ENCODE data around the gene RAB1B. TPM values are rescaled to one million over a fixed set of nuclear protein-coding genes. Genes with fewer than 3 reads are reported as not detected.
A peak's percentile ranks its signal among the peaks of the same experiment; 100 is the strongest.
"Not testable (repeated sequence)": the region's sequence is repeated elsewhere in the genome, so short reads cannot be mapped to it uniquely, and the experiment has no call there.

Gene RAB1B
- polyA plus RNA-seq, 1 donor, result 122 TPM

DNA sequence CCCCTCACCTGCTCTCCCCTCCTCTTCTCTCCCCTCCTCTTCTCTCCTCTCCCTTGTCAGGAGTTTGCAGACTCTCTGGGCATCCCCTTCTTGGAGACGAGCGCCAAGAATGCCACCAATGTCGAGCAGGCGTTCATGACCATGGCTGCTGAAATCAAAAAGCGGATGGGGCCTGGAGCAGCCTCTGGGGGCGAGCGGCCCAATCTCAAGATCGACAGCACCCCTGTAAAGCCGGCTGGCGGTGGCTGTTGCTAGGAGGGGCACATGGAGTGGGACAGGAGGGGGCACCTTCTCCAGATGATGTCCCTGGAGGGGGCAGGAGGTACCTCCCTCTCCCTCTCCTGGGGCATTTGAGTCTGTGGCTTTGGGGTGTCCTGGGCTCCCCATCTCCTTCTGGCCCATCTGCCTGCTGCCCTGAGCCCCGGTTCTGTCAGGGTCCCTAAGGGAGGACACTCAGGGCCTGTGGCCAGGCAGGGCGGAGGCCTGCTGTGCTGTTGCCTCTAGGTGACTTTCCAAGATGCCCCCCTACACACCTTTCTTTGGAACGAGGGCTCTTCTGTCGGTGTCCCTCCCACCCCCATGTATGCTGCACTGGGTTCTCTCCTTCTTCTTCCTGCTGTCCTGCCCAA, 7.7 kb downstream of the RAB1B start:
- no peak for DNase-seq
- H3K36me3 ChIP-seq (ENCODE audit: control insufficient read depth, insufficient read depth, low read length), result peaks cover 51% of the 10 kb centered on the region
- H3K27ac ChIP-seq (ENCODE audit: low read length), result no peak overlapping the region
- peaks cover 8% of the 10 kb centered on the region for H3K27me3 ChIP-seq (ENCODE audit: control insufficient read depth, insufficient read depth, low read length)
- H3K9me3 ChIP-seq (ENCODE audit: control insufficient read depth, low read depth, low read length), result no peaks in the 10 kb centered on the region
- no peak overlapping the region for H3K4me3 ChIP-seq (ENCODE audit: low read length)
- peaks cover 8% of the 10 kb centered on the region for H3K4me1 ChIP-seq (ENCODE audit: control insufficient read depth, insufficient read depth, low read length)
- no CpG with 5 or more reads among the region's 14 CpGs for WGBS (ENCODE audit: insufficient coverage, low lambda C conversion rate)

DNA sequence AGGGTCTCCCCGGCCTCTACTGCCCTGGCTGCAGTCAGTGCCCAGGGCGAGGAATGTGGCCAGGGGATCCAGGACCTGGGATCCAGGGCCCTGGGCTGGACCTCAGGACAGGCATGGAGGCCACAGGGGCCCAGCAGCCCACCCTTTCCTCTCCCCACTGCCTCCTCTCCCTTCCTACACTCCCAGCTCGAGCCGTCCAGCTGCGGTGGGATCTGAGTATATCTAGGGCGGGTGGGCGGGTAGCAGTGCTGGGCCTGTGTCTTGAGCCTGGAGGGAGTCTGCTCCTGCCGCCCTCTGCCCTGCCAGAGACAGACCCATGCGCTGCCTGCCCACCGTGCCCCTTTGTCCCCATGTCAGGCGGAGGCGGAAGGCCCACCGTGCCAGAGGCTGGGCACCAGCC, 8.2 kb downstream of the RAB1B start:
- peaks cover 49% of the 10 kb centered on the region for H3K36me3 ChIP-seq (ENCODE audit: control insufficient read depth, insufficient read depth, low read length)
- H3K4me1 ChIP-seq (ENCODE audit: control insufficient read depth, insufficient read depth, low read length); H3K9me3 ChIP-seq (ENCODE audit: control insufficient read depth, low read depth, low read length); H3K4me3 ChIP-seq (ENCODE audit: low read length); DNase-seq; H3K27me3 ChIP-seq (ENCODE audit: control insufficient read depth, insufficient read depth, low read length); H3K27ac ChIP-seq (ENCODE audit: low read length): not testable (repeated sequence)
- WGBS (ENCODE audit: insufficient coverage, low lambda C conversion rate), result no CpG with 5 or more reads among the region's 13 CpGs

DNA sequence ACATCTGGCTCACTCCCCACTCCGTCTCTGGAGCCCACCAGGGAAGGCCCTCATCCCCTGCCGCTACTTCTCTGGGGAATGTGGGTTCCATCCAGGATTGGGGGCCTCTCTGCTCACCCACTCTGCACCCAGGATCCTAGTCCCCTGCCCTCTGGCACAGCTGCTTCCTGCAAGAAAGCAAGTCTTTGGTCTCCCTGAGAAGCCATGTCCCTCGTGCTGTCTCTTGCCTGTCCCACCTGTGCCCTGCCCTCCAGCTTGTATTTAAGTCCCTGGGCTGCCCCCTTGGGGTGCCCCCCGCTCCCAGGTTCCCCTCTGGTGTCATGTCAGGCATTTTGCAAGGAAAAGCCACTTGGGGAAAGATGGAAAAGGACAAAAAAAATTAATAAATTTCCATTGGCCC, 8.6 kb downstream of the RAB1B start:
- H3K4me3 ChIP-seq (ENCODE audit: low read length); H3K27me3 ChIP-seq (ENCODE audit: control insufficient read depth, insufficient read depth, low read length); DNase-seq; H3K9me3 ChIP-seq (ENCODE audit: control insufficient read depth, low read depth, low read length); H3K4me1 ChIP-seq (ENCODE audit: control insufficient read depth, insufficient read depth, low read length); H3K27ac ChIP-seq (ENCODE audit: low read length): not testable (repeated sequence)
- H3K36me3 ChIP-seq (ENCODE audit: control insufficient read depth, insufficient read depth, low read length), result peaks cover 44% of the 10 kb centered on the region
- WGBS (ENCODE audit: insufficient coverage, low lambda C conversion rate), result no CpG with 5 or more reads among the region's 4 CpGs

DNA sequence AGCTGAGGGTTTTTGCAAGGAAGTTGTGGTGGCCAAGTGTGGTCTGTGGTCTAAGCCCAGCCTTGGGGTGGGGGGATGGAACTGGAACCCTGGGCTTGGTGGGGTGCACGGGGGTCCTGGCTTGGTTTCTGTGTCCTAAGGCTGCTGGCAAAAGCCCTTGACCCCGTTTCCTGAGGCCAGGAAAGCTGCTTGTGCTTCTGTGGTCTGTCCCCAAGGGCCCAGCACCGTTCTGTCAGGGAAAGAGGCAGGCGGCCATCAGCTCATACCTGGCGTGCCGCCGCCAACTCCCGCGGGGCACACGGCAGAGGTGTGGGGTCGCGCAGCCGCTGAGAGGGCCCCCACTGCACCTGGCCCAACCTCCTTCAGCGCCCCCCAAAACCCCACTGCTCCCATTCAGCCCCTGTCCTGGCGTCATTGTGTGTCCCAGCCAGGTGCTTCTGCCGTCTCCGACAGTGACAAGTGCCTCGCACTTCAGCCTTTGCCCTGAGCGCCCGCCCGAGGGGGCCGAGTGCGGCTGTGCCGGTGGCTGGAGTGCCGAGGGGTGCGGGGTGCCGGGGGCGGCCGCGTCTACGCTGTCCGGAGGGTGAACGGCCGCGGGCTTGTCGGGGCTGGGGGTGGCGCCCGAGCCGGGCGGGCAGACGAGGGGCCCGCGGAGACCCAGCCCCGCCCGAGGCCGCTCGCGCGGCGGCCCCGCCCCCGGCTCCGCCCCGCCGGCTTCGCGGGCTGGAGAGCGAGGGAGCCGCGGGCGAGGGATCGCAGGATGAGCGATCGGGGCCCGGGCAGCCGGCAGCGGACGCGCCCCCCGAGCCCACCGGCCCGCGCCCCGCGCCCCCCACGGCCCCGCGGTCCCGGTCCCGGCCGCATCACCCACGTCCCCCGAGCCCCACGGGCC, 9.3 kb downstream of the RAB1B start, which contains the start of gene CNIH2:
Gene CNIH2, plus strand, starts transcription at position 705 of the 892 bp plus-strand sequence. CDS start 282 bp downstream, outside the sequence.
- peak within 1 kb of the TSS; percentile 22 for H3K4me3 ChIP-seq (ENCODE audit: low read length)
- H3K36me3 ChIP-seq (ENCODE audit: control insufficient read depth, insufficient read depth, low read length), result peaks cover 38% of the 10 kb centered on the region
- H3K27me3 ChIP-seq (ENCODE audit: control insufficient read depth, insufficient read depth, low read length), result peaks cover 8% of the 10 kb centered on the region
- peak within 1 kb of the TSS; percentile 56 for H3K27ac ChIP-seq (ENCODE audit: low read length)
- peak; percentile 58 to 84 for DNase-seq
- peaks cover 10% of the 10 kb centered on the region for H3K4me1 ChIP-seq (ENCODE audit: control insufficient read depth, insufficient read depth, low read length)
- no peaks in the 10 kb centered on the region for H3K9me3 ChIP-seq (ENCODE audit: control insufficient read depth, low read depth, low read length)
- no CpG with 5 or more reads among the region's 84 CpGs for WGBS (ENCODE audit: insufficient coverage, low lambda C conversion rate)

DNA sequence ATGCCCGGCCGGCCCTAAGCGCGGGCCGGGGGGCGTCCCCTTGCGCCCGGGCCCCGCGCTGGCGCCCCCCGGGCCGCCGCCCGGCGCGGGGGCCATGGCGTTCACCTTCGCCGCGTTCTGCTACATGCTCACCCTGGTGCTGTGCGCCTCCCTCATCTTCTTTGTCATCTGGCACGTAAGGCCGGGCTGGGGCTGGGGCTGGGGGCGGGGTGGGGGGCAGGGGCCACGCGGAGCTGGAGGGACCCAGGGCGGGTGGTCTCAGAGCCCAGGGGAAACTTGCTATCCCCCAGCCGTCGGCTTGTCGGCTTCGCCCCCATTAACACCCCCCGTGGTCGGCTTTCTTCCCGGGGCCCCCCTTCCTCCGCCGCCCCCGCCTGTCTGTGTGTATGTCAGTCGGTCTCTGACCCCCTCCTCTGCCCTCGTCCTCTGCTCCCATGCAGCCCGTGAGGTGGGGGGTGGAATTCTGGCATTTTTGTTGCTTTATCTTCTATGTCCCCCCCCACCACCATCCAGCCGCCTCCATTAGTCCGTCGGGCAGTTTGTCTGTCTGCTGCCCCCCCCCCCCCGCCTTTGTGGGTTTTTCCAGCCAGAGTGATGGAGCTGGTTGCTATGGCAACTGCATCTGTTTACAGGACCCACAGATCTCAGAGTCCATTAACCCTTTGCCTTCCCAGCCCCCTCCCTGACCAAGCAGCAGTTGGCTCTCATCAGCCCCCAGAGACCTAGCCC, 10.1 kb downstream of the RAB1B start:
- DNase-seq, result no peak
- H3K4me3 ChIP-seq (ENCODE audit: low read length), result peak overlapping the region; percentile 9
- peaks cover 10% of the 10 kb centered on the region for H3K4me1 ChIP-seq (ENCODE audit: control insufficient read depth, insufficient read depth, low read length)
- H3K27me3 ChIP-seq (ENCODE audit: control insufficient read depth, insufficient read depth, low read length), result peaks cover 8% of the 10 kb centered on the region
- H3K27ac ChIP-seq (ENCODE audit: low read length), result no peak overlapping the region
- H3K36me3 ChIP-seq (ENCODE audit: control insufficient read depth, insufficient read depth, low read length), result peaks cover 36% of the 10 kb centered on the region
- WGBS (ENCODE audit: insufficient coverage, low lambda C conversion rate), result no CpG with 5 or more reads among the region's 45 CpGs
- no peaks in the 10 kb centered on the region for H3K9me3 ChIP-seq (ENCODE audit: control insufficient read depth, low read depth, low read length)

DNA sequence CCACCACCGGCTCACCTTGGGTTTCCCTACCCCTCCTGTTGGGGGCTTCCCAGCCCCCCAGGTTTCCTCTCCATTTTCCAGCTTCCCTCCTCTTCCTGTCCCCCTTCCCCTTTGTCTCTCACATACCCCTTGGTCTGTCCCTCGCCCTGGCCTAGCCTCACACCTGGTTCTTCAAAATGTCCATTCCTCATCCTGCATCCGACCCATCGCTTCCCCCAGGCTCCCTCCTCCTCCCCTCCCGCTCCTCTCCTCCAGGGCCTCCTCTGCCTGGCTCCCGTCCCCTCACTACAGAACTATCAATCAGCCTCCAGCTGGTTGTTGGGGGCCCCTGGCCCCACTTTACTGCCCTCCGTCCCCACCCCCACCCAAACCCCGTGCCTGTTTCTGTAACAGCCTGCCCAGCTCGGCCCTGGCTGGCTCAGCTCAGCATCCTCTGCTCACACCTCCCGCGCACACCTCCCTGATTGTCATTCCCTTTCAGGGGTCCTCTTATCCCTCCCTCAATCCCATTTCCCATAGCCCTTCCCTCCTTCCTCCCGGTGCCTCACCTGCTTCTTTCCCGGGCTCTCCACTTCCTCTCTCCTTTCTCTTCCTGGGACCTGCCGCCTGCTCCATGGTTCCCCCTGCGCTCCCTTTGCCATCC, 10.8 kb downstream of the RAB1B start:
- no peak for DNase-seq
- peaks cover 8% of the 10 kb centered on the region for H3K27me3 ChIP-seq (ENCODE audit: control insufficient read depth, insufficient read depth, low read length)
- H3K9me3 ChIP-seq (ENCODE audit: control insufficient read depth, low read depth, low read length), result no peaks in the 10 kb centered on the region
- H3K4me1 ChIP-seq (ENCODE audit: control insufficient read depth, insufficient read depth, low read length), result peaks cover 10% of the 10 kb centered on the region
- H3K27ac ChIP-seq (ENCODE audit: low read length), result no peak overlapping the region
- peak overlapping the region; percentile 7 for H3K4me3 ChIP-seq (ENCODE audit: low read length)
- peaks cover 35% of the 10 kb centered on the region for H3K36me3 ChIP-seq (ENCODE audit: control insufficient read depth, insufficient read depth, low read length)
- 74% methylated on average over 2 of the region's 15 CpGs for WGBS (ENCODE audit: insufficient coverage, low lambda C conversion rate)

DNA sequence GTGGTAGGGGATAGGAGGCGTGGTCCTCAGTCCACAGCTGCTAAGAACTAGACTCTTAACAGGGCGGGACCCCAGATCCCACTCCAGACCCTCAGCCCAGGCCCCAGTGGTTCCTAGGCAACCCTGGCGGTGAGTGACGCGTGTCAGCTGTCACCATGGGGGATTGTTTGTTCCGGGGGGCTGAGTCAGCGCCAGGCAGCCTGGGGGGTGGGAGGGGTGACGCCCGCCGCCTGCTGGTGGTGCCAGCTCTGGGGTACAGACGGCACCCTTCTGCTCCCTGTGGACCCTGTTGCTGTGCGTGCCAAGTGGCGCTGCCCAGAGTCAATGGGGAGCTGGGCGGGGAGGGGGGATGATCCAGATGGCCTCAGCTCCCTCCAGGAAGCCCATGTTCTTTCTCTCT, 12.0 kb downstream of the RAB1B start:
- no peak overlapping the region for H3K27ac ChIP-seq (ENCODE audit: low read length)
- no peak for DNase-seq
- WGBS (ENCODE audit: insufficient coverage, low lambda C conversion rate), result no CpG with 5 or more reads among the region's 14 CpGs
- peaks cover 10% of the 10 kb centered on the region for H3K4me1 ChIP-seq (ENCODE audit: control insufficient read depth, insufficient read depth, low read length)
- H3K36me3 ChIP-seq (ENCODE audit: control insufficient read depth, insufficient read depth, low read length), result peaks cover 36% of the 10 kb centered on the region
- no peaks in the 10 kb centered on the region for H3K9me3 ChIP-seq (ENCODE audit: control insufficient read depth, low read depth, low read length)
- H3K4me3 ChIP-seq (ENCODE audit: low read length), result no peak overlapping the region
- peaks cover 8% of the 10 kb centered on the region for H3K27me3 ChIP-seq (ENCODE audit: control insufficient read depth, insufficient read depth, low read length)

DNA sequence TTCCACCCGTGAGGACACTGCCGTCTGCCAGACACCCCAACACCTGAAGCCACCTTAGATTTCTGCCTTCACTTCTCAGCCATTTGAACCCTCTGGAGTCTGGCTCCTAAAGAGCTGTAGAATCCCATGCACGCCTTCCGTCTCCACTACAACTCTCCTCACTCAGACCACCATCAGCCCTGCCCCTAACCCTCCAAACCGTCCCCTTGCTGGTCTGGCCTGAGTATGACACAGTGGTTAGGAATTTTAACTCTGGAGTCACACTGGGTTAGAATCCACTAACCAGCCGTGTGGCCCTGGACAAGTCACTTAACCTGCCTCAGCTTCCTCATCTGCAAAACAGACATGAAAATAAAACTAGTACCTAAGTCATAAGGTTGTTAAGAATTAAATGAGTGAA, 12.6 kb downstream of the RAB1B start:
- no CpG with 5 or more reads among the region's 6 CpGs for WGBS (ENCODE audit: insufficient coverage, low lambda C conversion rate)
- Histone ChIP-seq H3K27ac (ENCODE audit: low read length) (no peak overlapping the region), H3K36me3 (ENCODE audit: control insufficient read depth, insufficient read depth, low read length) (peaks cover 36% of the 10 kb centered on the region), H3K9me3 (ENCODE audit: control insufficient read depth, low read depth, low read length) (no peaks in the 10 kb centered on the region), H3K4me3 (ENCODE audit: low read length) (no peak overlapping the region), H3K4me1 (ENCODE audit: control insufficient read depth, insufficient read depth, low read length) (peaks cover 10% of the 10 kb centered on the region), H3K27me3 (ENCODE audit: control insufficient read depth, insufficient read depth, low read length) (peaks cover 8% of the 10 kb centered on the region)
- DNase-seq, result no peak

DNA sequence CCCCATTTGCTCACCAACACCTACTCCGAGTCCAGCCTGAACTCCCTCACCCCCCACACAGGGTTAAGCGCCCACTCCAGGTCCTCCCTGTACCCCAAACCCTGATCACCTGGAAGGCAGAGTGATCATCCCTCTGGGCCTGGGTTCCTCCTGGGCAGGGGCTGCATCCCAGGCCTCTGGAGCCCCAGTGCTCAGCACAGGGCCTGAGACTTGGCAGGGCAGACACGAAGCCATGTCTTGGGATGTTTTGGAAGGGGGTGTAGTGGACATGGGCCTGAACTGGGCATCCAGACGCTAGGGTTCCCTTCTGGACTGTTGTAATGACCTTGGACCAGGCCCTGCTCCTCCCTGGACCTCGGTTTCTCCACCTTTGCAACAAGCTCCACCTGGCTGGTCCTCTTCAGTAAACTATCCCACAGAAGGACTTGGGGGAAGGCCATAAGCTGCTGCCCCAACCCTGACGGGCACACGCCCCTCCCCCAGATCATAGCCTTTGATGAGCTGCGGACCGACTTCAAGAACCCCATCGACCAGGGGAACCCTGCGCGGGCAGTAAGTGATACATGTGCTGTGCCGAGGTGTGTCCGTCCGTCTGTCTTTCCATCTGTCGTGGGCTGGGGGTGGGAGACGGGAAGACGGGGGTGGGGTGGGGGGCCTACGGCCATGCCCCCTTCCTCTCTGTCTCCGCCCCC, 13.5 kb downstream of the RAB1B start:
- peaks cover 13% of the 10 kb centered on the region for H3K4me1 ChIP-seq (ENCODE audit: control insufficient read depth, insufficient read depth, low read length)
- H3K27me3 ChIP-seq (ENCODE audit: control insufficient read depth, insufficient read depth, low read length), result peaks cover 8% of the 10 kb centered on the region
- no peak overlapping the region for H3K27ac ChIP-seq (ENCODE audit: low read length)
- no peak for DNase-seq
- WGBS (ENCODE audit: insufficient coverage, low lambda C conversion rate), result 80% methylated on average over 1 of the region's 20 CpGs
- no peak overlapping the region for H3K4me3 ChIP-seq (ENCODE audit: low read length)
- no peaks in the 10 kb centered on the region for H3K9me3 ChIP-seq (ENCODE audit: control insufficient read depth, low read depth, low read length)
- H3K36me3 ChIP-seq (ENCODE audit: control insufficient read depth, insufficient read depth, low read length), result peaks cover 35% of the 10 kb centered on the region

All from large intestine (tissue), 3 donors.